ENCODE data around the gene PAFAH1B2. TPM values are rescaled to one million over a fixed set of nuclear protein-coding genes. Genes with fewer than 3 reads are reported as not detected.

Gene PAFAH1B2, protein sequence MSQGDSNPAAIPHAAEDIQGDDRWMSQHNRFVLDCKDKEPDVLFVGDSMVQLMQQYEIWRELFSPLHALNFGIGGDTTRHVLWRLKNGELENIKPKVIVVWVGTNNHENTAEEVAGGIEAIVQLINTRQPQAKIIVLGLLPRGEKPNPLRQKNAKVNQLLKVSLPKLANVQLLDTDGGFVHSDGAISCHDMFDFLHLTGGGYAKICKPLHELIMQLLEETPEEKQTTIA
- 10 to 100 TPM; 33.2 to 64.0 (median 48.5) TPM for total RNA-seq

DNA sequence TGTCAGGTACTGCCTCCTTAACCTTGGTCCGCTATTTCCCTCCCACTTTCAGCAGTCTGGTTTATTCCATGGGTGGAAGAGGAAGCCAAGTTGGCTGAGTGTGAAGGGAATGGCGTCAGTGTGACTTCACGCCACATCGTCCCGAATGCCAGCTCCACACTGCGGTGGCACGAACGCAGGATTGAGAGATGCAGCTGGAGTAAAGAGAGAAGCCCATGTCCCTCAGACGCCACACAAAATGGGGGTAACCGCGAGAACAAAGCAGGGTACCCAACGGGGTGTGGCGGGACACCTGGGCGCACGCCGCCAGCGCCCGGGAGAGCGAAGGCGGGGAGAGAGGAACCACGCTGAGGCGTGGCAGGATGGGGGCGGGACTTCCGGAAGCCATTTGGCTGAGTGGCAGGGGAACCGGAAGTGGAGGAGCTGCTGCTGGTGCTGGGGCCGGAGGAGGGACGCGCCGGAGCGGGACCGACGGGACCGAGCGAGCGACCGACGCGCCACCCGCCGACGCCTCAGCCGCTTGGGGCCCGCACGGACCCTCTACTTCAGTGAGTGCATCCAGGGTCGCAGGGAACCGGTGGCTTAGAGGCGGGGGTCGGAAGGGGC is at the start of gene PAFAH1B2:
Gene PAFAH1B2 (plus strand): TSS at position 417 of the 606 bp plus-strand sequence. CDS start 8,161 bp downstream, outside the sequence.
- TF ChIP-seq POLR2A (IDR thresholded peaks at IDR 0.05): peak in 3 of 4 donors; percentile 70 to 92 (median 85)
- TF ChIP-seq, protein P1, sequence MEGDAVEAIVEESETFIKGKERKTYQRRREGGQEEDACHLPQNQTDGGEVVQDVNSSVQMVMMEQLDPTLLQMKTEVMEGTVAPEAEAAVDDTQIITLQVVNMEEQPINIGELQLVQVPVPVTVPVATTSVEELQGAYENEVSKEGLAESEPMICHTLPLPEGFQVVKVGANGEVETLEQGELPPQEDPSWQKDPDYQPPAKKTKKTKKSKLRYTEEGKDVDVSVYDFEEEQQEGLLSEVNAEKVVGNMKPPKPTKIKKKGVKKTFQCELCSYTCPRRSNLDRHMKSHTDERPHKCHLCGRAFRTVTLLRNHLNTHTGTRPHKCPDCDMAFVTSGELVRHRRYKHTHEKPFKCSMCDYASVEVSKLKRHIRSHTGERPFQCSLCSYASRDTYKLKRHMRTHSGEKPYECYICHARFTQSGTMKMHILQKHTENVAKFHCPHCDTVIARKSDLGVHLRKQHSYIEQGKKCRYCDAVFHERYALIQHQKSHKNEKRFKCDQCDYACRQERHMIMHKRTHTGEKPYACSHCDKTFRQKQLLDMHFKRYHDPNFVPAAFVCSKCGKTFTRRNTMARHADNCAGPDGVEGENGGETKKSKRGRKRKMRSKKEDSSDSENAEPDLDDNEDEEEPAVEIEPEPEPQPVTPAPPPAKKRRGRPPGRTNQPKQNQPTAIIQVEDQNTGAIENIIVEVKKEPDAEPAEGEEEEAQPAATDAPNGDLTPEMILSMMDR (IDR thresholded peaks at IDR 0.05): peak in 1 of 6 experiments; percentile 11
- Histone ChIP-seq H3K36me3 (peaks cover 0 to 27% (median 6%) of the 10 kb centered on the region in 3 donors), H3K9me3 (no peaks in the 10 kb centered on the region), H3K27ac (peak within 1 kb of the TSS; percentile 94 to 97 (median 94)), H3K27me3 (peaks cover 0 to 6% (median 0%) of the 10 kb centered on the region in 4 donors), H3K4me3 (peak within 1 kb of the TSS; percentile 83 to 91 (median 90)), H3K4me1 (peaks cover 14 to 46% (median 26%) of the 10 kb centered on the region in 3 donors)
- WGBS, 2 donors: 0% methylated on average over 20 to 38 of the region's 48 CpGs
- DNase-seq: peak; percentile 70
- intact Hi-C loops (cut with DNase I): no loop called here

DNA sequence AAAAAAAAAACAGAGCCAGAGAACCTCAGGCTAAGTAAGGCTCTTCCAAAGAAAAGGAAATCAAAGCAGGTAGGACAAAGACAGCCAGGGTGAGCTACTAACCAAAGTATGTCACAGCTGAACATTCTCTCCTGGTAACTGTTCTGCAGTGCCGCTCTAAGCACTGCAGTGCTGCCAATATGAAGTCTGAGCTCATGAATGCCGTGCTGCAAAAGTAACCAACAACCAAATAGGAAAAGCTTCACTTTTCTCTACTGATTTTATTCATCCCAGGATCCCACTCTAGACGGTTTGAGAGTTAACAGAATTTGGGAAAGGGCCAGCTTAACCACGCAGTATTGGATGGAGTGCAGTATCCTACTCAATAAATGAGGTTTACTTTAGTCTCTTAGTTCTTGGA is 49.3 kb upstream of the PAFAH1B2 start:
- Histone ChIP-seq H3K4me3 (peak overlapping the region in 2 of 4 donors; percentile 2 to 37), H3K36me3 (no peaks in the 10 kb centered on the region), H3K27ac (peak overlapping the region in 2 of 4 donors; percentile 92 to 98), H3K9me3 (no peaks in the 10 kb centered on the region), H3K4me1 (peaks cover 7 to 85% (median 52%) of the 10 kb centered on the region in 3 donors), H3K27me3 (no peaks in the 10 kb centered on the region)
- TF ChIP-seq POLR2A (IDR thresholded peaks at IDR 0.05): no peak
- TF ChIP-seq, protein P1 (IDR thresholded peaks at IDR 0.05): no peak
- 18 to 22% methylated on average over 4 of the region's 4 CpGs for WGBS, 2 donors
- intact Hi-C loops (cut with DNase I): no loop called here
- no peak for DNase-seq

DNA sequence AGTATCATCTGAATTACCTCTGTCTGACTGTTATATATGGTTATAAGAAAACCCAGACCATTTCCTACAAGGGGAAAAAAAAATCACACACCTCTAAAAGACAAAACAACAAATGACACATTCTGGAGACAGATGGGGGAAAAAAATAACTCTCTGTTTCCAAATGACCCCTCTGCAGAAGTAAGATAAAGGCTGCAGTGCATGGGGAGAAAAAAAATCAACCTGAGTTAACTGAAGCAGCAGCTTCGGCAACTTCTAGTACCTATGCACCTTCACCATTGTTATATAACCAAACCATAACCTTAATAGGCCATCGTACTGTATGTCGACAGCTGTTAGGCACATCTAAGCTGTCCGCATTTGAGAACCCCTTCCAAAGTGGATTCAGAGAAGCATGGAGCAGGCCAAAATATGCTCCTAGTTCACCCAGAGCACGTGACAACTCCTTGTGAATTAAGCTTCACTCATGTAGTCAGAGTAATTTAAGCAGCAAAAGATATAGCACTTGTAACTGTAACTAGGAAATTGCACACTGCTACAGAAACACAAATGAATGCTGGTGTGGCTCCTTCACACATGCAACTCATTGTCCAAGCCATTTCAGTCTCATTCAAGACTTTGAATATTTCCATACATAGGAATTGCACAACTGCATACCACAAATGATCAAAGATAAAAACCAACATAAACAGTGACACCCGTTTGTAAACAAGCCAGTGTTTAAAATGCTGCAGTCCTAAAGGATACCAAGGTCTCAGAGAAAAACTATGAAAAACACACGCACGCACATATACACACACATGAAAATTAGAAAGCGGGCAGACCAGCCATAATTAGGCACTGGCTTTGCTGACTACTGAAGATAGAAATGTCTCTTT is 48.6 kb upstream of the PAFAH1B2 start:
- Histone ChIP-seq H3K27ac (peak overlapping the region in 3 of 4 donors; percentile 92 to 99 (median 98)), H3K9me3 (no peaks in the 10 kb centered on the region), H3K36me3 (no peaks in the 10 kb centered on the region), H3K4me1 (peaks cover 4 to 79% (median 45%) of the 10 kb centered on the region in 3 donors), H3K4me3 (peak overlapping the region in 2 of 4 donors; percentile 2 to 84), H3K27me3 (no peaks in the 10 kb centered on the region)
- WGBS, 2 donors: 34 to 47% methylated on average over 9 of the region's 9 CpGs
- intact Hi-C loops (cut with DNase I): no loop called here
- DNase-seq: no peak
- TF ChIP-seq, protein P1 (IDR thresholded peaks at IDR 0.05): no peak
- TF ChIP-seq POLR2A (IDR thresholded peaks at IDR 0.05): no peak

DNA sequence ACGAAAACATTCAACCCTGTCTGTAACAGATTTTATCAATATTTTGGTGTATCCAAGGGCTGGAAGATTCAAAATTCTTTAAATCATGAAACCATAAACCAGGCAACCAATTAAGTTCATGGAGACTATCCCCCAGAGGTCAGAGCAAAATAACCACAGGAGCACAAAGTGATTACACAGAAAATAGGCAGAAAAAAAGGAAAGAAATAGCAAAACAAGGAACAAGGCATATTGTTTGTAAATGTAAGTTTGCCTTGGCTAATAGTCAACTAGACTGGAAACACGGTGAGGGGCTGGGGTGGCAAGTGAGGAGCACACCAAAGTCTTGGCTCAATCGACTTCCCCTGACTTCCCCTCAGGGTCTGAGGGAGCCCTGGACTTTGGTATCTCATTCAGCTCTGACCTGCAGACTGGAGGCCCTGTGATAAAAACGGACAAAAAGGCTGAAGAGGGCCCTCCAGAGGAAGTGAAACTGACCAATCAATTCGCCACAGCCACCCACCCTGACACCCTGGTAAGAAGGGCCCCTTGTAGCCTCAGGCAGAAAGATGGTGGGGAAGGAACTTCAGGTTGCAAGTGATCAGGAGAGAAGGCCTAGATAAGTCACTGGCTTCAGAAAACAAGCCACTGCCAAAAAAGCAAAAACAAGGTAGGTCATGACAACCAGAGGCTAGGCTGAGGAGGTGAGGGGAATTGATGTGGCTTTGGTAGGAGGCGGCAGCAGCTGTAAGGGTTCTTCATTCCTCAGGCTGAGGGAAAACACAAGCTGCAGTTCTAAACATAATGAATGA is 47.7 kb upstream of the PAFAH1B2 start:
- Histone ChIP-seq H3K27me3 (no peaks in the 10 kb centered on the region), H3K4me3 (peak overlapping the region; percentile 69 to 95 (median 88)), H3K9me3 (no peaks in the 10 kb centered on the region), H3K27ac (peak overlapping the region; percentile 92 to 99 (median 98)), H3K36me3 (no peaks in the 10 kb centered on the region), H3K4me1 (peaks cover 4 to 75% (median 44%) of the 10 kb centered on the region in 3 donors)
- no peak for DNase-seq
- intact Hi-C loops (cut with DNase I): no loop called here
- 39 to 41% methylated on average over 6 of the region's 6 CpGs for WGBS, 2 donors
- no peak for TF ChIP-seq POLR2A (IDR thresholded peaks at IDR 0.05)
- TF ChIP-seq, protein P1 (IDR thresholded peaks at IDR 0.05): no peak

All from esophagus squamous epithelium (tissue), 5 donors.